Renal pelvis (tissue), 4 donors: ENCODE results near the gene DSG3. TPM values are rescaled to one million over a fixed set of nuclear protein-coding genes. Genes with fewer than 3 reads are reported as not detected.
"Not testable (repeated sequence)": the region's sequence is repeated elsewhere in the genome, so short reads cannot be mapped to it uniquely, and the experiment has no call there.

ENCODE experiments used
- DNase-seq: peaks from one replicate; pipeline ENCODE4 v3.0.0-alpha.2; 2013
- polyA plus RNA-seq, 3 donors: library from polyadenylated mRNA; unstranded; fragments of 120-200 nt; gene quantifications; one replicate each; pipeline ENCODE4 v1.2.1, GENCODE V29; 2013; ENCODE audit not compliant: insufficient read length in 3 of 3

The DSG3 gene
- polyA plus RNA-seq, 3 donors: not detected

DNA sequence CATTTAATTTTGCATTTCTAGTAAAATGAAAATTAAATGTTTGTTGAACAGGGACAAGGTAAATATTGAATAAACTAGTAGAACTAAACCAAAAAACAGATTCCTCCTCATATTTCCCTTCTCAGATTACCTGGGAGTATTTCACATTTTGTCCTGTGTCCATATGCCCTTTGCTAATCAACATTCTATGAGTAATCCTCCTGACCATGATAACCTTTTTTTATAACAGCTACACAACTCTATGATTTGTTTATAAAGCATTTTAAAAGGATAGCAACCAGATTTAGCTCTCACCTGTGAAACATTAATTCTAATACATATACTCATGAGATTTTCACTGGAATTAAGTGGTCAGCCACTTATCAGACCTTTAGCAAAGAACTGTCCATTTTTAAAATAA lies 43.3 kb downstream of the DSG3 start:
- no peak for DNase-seq

- no peak for DNase-seq
These were observed 44.0 kb downstream of the DSG3 start for GRCh38 chr18:31491586-31491985.

DNA sequence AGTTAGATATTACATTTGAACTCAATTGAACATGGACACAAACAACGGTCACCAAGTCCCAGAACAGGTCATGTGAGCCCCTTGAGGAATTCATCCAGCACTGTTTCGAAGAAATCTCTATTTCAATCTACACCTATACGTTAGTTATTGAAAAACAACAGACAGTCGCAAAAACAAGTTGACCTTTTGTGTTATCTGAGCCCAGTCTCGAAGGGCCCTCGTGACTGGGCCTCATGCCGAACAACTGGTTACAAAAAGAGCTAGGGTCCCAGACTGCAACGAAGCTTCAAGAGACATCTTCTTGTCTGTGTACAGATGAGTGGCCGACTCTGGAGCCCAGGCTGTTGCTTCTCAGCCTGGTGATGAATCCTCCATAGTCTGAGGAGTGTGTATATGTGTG lies 45.1 kb downstream of the DSG3 start:
- DNase-seq: no peak

DNA sequence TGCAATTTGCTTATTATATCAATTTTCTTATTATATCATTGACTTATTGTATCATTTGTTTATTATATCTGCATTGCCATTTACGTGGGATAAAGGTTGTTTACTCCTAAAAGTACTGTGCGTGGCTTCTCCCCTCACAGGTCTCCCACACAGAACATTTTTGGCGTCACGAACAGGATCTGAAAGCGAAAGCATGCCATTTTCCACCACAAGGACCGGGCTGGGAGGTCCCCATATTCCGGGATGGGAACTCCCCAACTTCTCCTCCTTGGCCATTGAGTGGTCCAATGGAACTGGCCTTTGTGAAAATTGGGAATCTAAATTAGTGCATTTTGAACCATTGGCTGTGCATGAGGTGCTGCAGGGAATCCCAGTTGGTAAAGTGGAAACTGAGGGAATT lies 45.6 kb downstream of the DSG3 start:
- no peak for DNase-seq

DNA sequence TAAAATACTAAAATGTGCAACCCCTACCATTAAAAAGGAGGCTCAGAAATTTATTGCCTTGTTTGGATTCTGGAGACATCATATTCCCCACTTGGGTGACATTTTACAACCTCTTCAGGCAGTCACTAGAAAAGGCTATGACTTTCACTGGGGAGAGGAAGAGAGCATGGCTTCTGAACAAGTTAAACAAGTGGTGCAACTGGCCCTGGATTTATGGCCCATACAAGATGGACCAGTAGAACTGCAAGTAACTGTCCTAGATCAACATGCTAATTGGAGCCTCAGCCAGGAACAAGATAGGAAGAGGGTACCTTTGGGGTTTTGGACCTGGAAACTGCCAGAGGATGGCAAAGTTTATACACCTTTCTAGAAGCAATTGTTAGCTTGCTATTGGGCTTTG lies 46.4 kb downstream of the DSG3 start:
- no peak for DNase-seq

GRCh38 chr18:31494705-31495244 lies 47.2 kb downstream of the DSG3 start:
- not testable (repeated sequence) for DNase-seq

GRCh38 chr18:31497404-31497835 lies 49.9 kb downstream of the DSG3 start:
- DNase-seq: no peak

DNA sequence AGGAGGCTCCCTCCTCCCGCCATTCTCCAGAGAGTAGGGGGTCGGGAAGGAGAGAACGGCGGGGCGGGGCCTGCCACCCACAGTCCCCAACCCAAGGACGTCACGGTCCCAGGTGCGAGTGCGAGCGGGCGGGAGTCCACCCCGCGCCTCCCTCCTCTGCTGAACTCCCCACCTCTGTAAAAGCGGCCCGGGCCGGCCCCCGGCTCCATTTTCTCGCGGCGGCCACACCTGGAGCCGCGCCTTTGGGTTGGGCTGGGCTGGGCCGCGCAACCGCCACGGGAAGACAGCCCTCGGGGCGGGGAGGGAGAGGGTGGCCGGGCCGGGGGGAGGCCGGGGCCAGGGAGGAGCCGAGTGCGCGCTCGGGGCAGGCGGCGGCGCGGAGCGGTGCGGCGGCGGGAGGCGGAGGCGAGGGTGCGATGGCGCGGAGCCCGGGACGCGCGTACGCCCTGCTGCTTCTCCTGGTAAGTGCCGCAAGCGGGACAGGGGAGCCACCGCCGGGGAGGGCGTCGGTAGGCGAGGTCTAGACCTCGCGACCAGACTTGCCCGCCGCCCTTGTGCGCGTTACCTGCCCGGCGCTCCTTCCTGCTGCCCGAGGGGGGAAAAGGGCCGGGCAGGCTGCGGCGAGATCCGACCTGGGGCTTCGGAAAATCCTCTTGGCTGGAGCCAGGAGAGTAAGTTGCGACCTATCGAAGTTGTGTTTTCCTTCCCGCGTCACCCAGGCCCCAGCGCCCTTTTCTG lies 50.5 kb downstream of the DSG3 start, which contains the start of gene DSG2:
Gene DSG2, plus strand, starts transcription at position 342 of the 738 bp plus-strand sequence. Its CDS starts 75 bp downstream, at position 417.
- peak; percentile 61 for DNase-seq

DNA sequence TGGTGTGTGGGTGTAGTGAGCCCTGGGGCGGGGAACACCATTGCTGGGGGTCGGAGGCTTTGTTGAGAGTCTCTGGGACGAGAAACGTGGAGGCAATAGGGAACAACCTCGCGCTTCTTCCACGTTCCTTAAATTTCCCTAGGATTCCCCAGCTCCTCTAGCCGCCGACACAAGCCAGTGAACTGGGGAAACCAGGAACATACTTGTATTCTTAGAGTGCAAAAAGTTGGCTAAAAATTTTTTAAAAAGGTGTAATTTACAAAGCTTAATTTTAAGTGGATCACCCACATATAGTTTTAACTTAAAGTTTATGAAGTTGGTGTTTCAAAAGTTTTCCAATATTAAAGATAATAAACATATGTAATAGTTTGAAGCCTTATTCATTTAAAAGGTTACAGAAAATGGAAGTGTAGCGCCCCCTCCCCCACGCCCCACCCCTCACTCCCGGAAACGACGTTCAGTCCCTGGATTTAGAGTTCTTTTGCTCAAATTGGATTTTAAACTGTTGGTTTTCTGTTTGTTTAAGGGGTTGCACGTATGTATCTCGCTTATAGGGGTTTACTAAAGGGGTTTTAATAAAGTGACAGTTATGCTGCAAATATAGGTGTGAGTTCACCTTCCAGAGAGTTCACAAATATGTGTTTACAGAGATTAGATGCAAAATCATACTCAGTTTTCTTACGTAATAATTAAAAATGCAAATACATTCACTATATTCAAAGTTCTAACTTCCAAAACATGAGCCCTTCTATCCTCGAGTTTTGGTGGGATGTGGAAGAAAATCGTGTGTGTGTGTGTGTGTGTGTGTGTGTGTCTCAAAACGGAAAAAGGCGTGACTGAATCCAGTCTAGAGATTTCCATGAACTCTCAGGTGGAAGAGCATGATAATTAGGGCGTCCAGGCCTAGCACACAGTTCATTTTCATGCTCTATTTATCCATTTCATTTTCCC lies 51.3 kb downstream of the DSG3 start:
- DNase-seq: peak; percentile 10

DNA sequence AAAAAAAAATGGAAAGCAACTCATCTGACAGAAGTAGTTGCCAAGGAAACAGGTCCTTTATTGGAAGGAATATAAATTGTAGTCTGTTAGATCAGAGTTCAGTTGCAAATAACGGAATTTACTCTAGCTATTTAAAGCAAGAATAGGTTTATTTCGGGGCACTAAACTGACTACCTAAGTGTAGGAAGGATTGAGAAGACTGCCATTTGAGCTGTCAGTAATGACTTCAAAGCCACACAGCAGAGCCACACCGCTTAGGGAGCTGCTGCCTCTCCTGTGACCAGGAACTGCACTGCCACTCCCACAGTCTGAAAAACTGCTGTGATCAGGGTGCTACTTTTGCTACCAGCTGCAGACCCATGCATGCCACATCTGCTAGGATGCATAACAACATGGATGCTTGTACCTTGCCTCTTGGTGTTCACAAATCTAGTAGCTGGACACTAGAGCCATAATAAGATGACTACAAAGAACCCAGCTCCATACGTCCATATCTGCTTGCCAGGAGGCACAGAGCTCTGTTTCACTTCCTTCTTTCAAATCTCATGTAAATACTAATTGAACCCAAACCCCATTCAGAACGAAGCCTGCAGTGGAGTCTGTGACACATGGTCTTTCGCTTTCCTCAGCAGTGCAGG lies 52.6 kb downstream of the DSG3 start:
- DNase-seq: no peak

DNA sequence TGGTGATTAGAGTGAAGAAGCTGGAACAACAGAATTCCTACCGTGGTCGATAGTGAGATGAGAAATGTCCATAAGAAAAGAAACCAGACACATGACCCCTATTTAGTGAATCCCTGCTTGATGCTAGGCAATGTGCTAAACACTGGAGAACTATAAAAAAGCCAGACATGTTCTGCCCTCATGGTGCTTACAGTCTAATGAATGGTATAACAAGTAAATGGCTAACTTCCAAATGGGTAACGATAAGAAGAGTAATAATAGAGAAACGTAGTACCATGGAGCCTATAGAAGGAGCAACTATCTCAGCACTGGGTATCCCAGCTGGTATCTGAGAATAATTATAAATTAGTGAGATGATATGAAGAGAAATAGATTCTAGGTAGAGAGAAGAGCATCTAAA lies 55.5 kb downstream of the DSG3 start:
- no peak for DNase-seq

DNA sequence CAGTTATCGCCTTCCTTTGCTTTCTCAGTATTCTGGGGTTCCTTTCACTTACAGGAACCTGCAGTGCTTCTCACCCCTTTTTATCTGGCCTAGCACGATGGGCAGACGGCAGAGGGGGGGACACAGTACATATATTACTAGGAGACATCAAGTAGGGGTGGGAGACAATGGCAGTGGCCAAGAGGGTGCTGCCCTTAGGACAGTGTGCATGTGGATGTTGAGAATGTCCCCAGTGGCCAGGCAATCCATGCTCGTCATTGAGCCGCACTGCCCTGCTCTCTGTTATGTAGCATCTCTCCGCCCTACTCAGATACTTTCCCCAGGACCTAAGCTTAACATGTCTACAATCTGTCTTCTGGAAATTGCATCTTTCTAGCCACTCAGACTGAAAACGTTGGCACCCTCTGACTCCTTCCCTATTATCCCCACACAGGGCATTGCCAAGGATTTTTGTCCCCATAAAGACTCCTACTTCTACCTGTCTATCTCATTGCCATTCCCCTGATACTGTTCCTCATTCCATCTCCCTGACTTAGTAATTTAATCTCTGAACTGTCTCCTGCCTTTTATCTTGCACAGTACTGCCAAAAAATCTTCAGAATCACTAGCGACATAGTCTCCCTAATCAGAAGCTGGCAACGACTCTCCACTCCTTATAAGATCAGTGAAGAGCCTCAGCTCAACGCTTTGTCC lies 57.1 kb downstream of the DSG3 start:
- DNase-seq: no peak

GRCh38 chr18:31505156-31505555 lies 57.6 kb downstream of the DSG3 start:
- no peak for DNase-seq

GRCh38 chr18:31506024-31506742 lies 58.6 kb downstream of the DSG3 start:
- DNase-seq: no peak

GRCh38 chr18:31507124-31507523 lies 59.6 kb downstream of the DSG3 start:
- DNase-seq: not testable (repeated sequence)

DNA sequence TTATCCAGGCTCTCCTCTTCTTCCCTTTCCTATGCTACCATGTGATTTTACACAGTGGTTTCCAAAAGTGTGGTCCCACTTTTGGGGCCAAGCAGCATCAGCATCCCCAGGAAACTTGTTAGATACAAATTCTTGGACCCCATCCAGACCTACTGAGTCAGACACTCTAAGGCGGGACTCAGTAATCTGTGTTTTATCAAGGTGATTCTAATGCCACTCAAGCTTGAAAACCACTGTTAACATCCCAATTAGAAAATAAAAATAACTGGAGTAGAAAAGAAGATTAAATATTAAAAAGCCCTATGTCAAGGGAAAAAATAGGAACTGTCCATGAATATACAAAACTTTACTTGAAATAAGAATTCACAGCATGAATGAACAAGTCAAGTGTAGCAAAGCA lies 61.2 kb downstream of the DSG3 start:
- no peak for DNase-seq

- no peak for DNase-seq
These were observed 62.0 kb downstream of the DSG3 start for GRCh38 chr18:31509571-31509970.

GRCh38 chr18:31510319-31510718 lies 62.8 kb downstream of the DSG3 start:
- no peak for DNase-seq

- DNase-seq: no peak
These were observed 63.6 kb downstream of the DSG3 start for GRCh38 chr18:31511098-31511497.

DNA sequence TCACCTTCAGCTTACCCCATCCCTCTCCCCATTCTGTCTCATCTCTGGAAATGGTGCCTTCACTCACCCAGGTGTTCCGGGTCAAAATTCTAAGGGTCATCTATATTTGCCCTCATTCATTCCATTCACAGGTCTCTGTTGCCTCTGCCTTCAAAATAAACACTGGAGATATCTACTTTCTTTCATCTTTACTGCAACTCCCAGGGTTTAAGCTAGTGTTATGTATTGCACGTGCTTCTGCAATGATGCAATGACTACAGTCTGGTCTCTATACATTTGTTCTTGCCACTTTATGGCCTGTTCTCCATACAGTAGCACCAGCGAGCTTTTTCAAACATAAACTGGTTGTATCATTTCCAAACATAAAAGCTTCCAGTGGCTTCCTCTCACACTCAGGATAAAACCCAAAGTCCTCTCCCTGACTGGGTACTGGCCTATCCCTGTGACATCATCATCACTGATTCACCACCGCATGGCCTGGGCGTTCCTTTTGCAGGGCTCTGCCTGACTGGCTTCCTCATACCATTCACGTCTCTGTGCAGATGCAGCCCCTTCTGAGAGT lies 64.7 kb downstream of the DSG3 start:
- peak; percentile 4 for DNase-seq
